HCT116 (cell line): ENCODE measurements around the gene ADIRF. TPM values are rescaled to one million over a fixed set of nuclear protein-coding genes. Genes with fewer than 3 reads are reported as not detected.

ENCODE experiments used
- ATAC-seq: fragments of 200-7000 bp; cut with Tn5 transposase; 2 replicates; pipeline ENCODE4 v1.9.1; 2020; ENCODE audit warnings: mild to moderate bottlenecking, moderate library complexity
- BruUV-seq: library from RNA; stranded (reverse); fragments of 400-500 nt; replicated peaks from 2 replicates; lab custom pipeline; 2021; lab: Mats Ljungman, UMichigan
- CTCF ChIA-PET: fragments of 300-600 bp; sonication (Branson Sonifier 250); formaldehyde crosslinking; loops from one replicate; lab custom pipeline; 2021; ENCODE audit warnings: antibody characterized with exemption; lab: Charles Lee
- POLR2A ChIA-PET: fragments of 300-600, 350-600 bp; sonication (Branson Sonifier 250); formaldehyde crosslinking; loops from one replicate; lab custom pipeline; 2021; ENCODE audit warnings: antibody characterized with exemption; lab: Charles Lee
- RAD21 ChIA-PET, 2 experiments: fragments of 300-600 bp; sonication (Branson Sonifier 250); formaldehyde crosslinking; loops; one replicate each; lab custom pipeline; 2023; ENCODE audit warnings: low total read pairs in 2 of 2; ENCODE audit not compliant: uncharacterized antibody in 2 of 2, unreplicated experiment in 2 of 2, low non-redundant PET in 1 of 2; lab: Charles Lee
- DNase-seq: peaks from one replicate; pipeline ENCODE4 v3.0.0-alpha.2; 2010; ENCODE audit warnings: low read depth, low spot score
- H2AFZ ChIP-seq: fragments of 200-600 bp; shearing (Covaris generic), sonication (generic); 2 replicates; pipeline ENCODE4 v1.6.1; 2017; ENCODE audit warnings: low read depth, mixed run types, mixed read lengths, antibody characterized with exemption, low read length; ENCODE audit not compliant: poor library complexity, severe bottlenecking
- H3K27ac ChIP-seq: 2 replicates; pipeline ENCODE4 v1.5.1; 2012; ENCODE audit warnings: low read depth, low read length
- H3K27me3 ChIP-seq: fragments of 200-600 bp; sonication (generic); 2 replicates; pipeline ENCODE4 v1.6.1; 2016; ENCODE audit warnings: mixed run types, low read length, mixed read lengths; ENCODE audit not compliant: insufficient read depth
- H3K36me3 ChIP-seq, 2 experiments: fragments of 200-500 bp in 1 of 2; fragments of 200-600 bp in 1 of 2; sonication (Bioruptor generic) in 1 of 2; sonication (generic) in 1 of 2; 2 replicates each; pipeline versions ENCODE4 v1.5.1 to v1.6.1; 2014 to 2016; ENCODE audit warnings: low read length in 2 of 2, inconsistent platforms in 1 of 2, mixed read lengths in 1 of 2, mixed run types in 1 of 2; ENCODE audit not compliant: insufficient read depth in 2 of 2, control insufficient read depth in 1 of 2
- H3K4me1 ChIP-seq, 2 experiments: fragments of 200-600 bp in 1 of 2; sonication (generic) in 1 of 2; 2 replicates each; pipeline versions ENCODE4 v1.5.1 to v1.6.1; 2012 to 2017; ENCODE audit warnings: low read length in 2 of 2, inconsistent platforms in 1 of 2, mild to moderate bottlenecking in 1 of 2, mixed read lengths in 1 of 2, mixed run types in 1 of 2, moderate library complexity in 1 of 2; ENCODE audit not compliant: insufficient read depth in 2 of 2, control insufficient read depth in 1 of 2
- H3K4me2 ChIP-seq: fragments of 200-600 bp; sonication (generic); 2 replicates; pipeline ENCODE4 v1.6.1; 2017; ENCODE audit warnings: mixed run types, low read length, mixed read lengths
- H3K4me3 ChIP-seq, 2 experiments: fragments of 200-600 bp in 1 of 2; sonication (generic) in 1 of 2; replicated peaks in 1 of 2; 2 replicates each; pipeline ENCODE4 v1.5.1; 2011 to 2016; ENCODE audit warnings: low read length in 2 of 2, control low read depth in 1 of 2, low read depth in 1 of 2, mild to moderate bottlenecking in 1 of 2, mixed read lengths in 1 of 2, mixed run types in 1 of 2
- H3K79me2 ChIP-seq: fragments of 200-600 bp; sonication (generic); 2 replicates; pipeline ENCODE4 v1.6.1; 2017; ENCODE audit warnings: mild to moderate bottlenecking, mixed run types, low read length, moderate library complexity, mixed read lengths; ENCODE audit not compliant: insufficient read depth
- H3K9ac ChIP-seq: fragments of 200-600 bp; sonication (generic); 2 replicates; pipeline ENCODE4 v1.6.1; 2016; ENCODE audit warnings: low read length, mixed read lengths
- H3K9me2 ChIP-seq: fragments of 200-600 bp; sonication (generic), shearing (Covaris generic); 2 replicates; pipeline ENCODE4 v1.6.1; 2017; ENCODE audit warnings: mixed run types, mild to moderate bottlenecking, moderate library complexity; ENCODE audit not compliant: insufficient read depth
- H3K9me3 ChIP-seq, 2 experiments: fragments of 200-500 bp in 1 of 2; fragments of 200-600 bp in 1 of 2; sonication (Bioruptor generic) in 1 of 2; sonication (generic) in 1 of 2; 2 replicates each; pipeline ENCODE4 v1.6.1; 2014 to 2017; ENCODE audit warnings: low read length in 2 of 2, mixed read lengths in 2 of 2, inconsistent platforms in 1 of 2, low read depth in 1 of 2, mild to moderate bottlenecking in 1 of 2, mixed run types in 1 of 2, moderate library complexity in 1 of 2; ENCODE audit not compliant: control insufficient read depth in 1 of 2, insufficient read depth in 1 of 2
- H4K20me1 ChIP-seq: fragments of 200-600 bp; sonication (generic), shearing (Covaris generic); 2 replicates; pipeline ENCODE4 v1.6.1; 2017; ENCODE audit warnings: mixed run types, mild to moderate bottlenecking, moderate library complexity; ENCODE audit not compliant: insufficient read depth
- CBX3 ChIP-seq: IDR thresholded peaks from 2 replicates; pipeline ENCODE4 v1.6.1; 2012; ENCODE audit warnings: low read depth
- ELF1 ChIP-seq: IDR thresholded peaks from 2 replicates; pipeline ENCODE4 v1.6.1; 2012; ENCODE audit warnings: low read depth, borderline replicate concordance
- EZH2 ChIP-seq: fragments of 200-600 bp; sonication (generic); IDR thresholded peaks from 2 replicates; pipeline ENCODE4 v1.6.1; 2017; ENCODE audit warnings: antibody characterized with exemption, mixed run types
- JUND ChIP-seq: IDR thresholded peaks from 2 replicates; pipeline ENCODE4 v1.6.1; 2012
- POLR2A ChIP-seq: IDR thresholded peaks from 2 replicates; pipeline ENCODE4 v1.7.0; 2011; ENCODE audit warnings: borderline replicate concordance; ENCODE audit not compliant: insufficient read depth, insufficient read length; ENCODE audit errors: extremely low read depth
- POLR2AphosphoS5 ChIP-seq: IDR thresholded peaks from 2 replicates; pipeline ENCODE4 v1.6.1; 2011; ENCODE audit warnings: mild to moderate bottlenecking, low read depth, low read length, moderate library complexity
- RAD21 ChIP-seq: IDR thresholded peaks from 2 replicates; pipeline ENCODE4 v1.6.1; 2012; ENCODE audit warnings: low read depth, mild to moderate bottlenecking
- REST ChIP-seq: IDR thresholded peaks from 2 replicates; pipeline ENCODE4 v1.6.1; 2012; ENCODE audit warnings: low read depth
- TCF7L2 ChIP-seq: IDR thresholded peaks from 2 replicates; pipeline ENCODE4 v1.7.0; 2011; ENCODE audit warnings: borderline replicate concordance, inconsistent platforms; ENCODE audit not compliant: insufficient read depth, insufficient read length; ENCODE audit errors: extremely low read depth
- YY1 ChIP-seq: IDR thresholded peaks from 2 replicates; pipeline ENCODE4 v1.6.1; 2011; ENCODE audit warnings: low read length, low read depth, moderate library complexity, mild to moderate bottlenecking; ENCODE audit not compliant: insufficient replicate concordance; ENCODE audit errors: extremely low read depth
- ZFX ChIP-seq: fragments of 450-650 bp; IDR thresholded peaks from 2 replicates; pipeline ENCODE4 v1.6.1; 2017
- intact Hi-C: fragments of 100-400 bp; cut with micrococcal nuclease; formaldehyde crosslinking; loops from 2 replicates; pipeline ENCODE4 v1.10.0; 2022
- total RNA-seq: library from RNA; stranded (reverse); gene quantifications from one replicate; pipeline ENCODE4 v1.2.1, GENCODE V29; 2021; ENCODE audit not compliant: unreplicated experiment
- TF ChIP-seq, protein P1 (sequence below): IDR thresholded peaks from 2 replicates; pipeline ENCODE4 v1.6.1; 2011; ENCODE audit warnings: mild to moderate bottlenecking, low read length, moderate library complexity; ENCODE audit not compliant: insufficient replicate concordance; ENCODE audit errors: extremely low read depth

Gene ADIRF
- total RNA-seq, 1 experiment from 2014 or later = 448 TPM

- peak overlapping the region; percentile 98 for H3K9ac ChIP-seq
- BruUV-seq = no TSS peak
- TF ChIP-seq, protein P1, sequence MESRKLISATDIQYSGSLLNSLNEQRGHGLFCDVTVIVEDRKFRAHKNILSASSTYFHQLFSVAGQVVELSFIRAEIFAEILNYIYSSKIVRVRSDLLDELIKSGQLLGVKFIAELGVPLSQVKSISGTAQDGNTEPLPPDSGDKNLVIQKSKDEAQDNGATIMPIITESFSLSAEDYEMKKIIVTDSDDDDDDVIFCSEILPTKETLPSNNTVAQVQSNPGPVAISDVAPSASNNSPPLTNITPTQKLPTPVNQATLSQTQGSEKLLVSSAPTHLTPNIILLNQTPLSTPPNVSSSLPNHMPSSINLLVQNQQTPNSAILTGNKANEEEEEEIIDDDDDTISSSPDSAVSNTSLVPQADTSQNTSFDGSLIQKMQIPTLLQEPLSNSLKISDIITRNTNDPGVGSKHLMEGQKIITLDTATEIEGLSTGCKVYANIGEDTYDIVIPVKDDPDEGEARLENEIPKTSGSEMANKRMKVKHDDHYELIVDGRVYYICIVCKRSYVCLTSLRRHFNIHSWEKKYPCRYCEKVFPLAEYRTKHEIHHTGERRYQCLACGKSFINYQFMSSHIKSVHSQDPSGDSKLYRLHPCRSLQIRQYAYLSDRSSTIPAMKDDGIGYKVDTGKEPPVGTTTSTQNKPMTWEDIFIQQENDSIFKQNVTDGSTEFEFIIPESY = peak; percentile 57
- TF ChIP-seq TCF7L2 = no peak
- H3K36me3 ChIP-seq = 0 out of 4 replicates have a peak, but pooled peaks cover 0 to under 1% of the 10 kb centered on the region in 2 experiments
- H3K27ac ChIP-seq = peak overlapping the region; percentile 95
- intact Hi-C loops = loop anchor here (2.0 kb wide), 1 partner anchor 124 kb away; the partner anchor contains the start of genes GLUD1 and SHLD2
- peaks cover 35% of the 10 kb centered on the region for H3K79me2 ChIP-seq
- ATAC-seq (peak; percentile 15), DNase-seq (no peak)
- peaks cover 56 to 83% of the 10 kb centered on the region in 2 experiments for H3K4me1 ChIP-seq
- no peaks in the 10 kb centered on the region for H4K20me1 ChIP-seq
- ChIA-PET CTCF (interaction anchor here (0.5 to 4.3 kb wide), 3 partner anchors 8 to 32 kb away, joined by 3 to 36 read pairs (median 5); partner anchors contain the start of gene SNCG), POLR2A (interaction anchor here (0.7 to 5.8 kb wide), 7 partner anchors 8 to 126 kb away, joined by 3 to 58 read pairs (median 4); partner anchors contain the start of genes GLUD1, MMRN2, SHLD2 and SNCG), RAD21 (interaction anchor here in 1 of 2 experiments (0.6 to 1.0 kb wide), 2 partner anchors 10 to 125 kb away, joined by 3 read pairs; partner anchors contain the start of gene SHLD2)
- H3K4me3 ChIP-seq = peak overlapping the region; percentile 70 to 79
- H3K4me2 ChIP-seq = peak overlapping the region; percentile 90
- no peaks in the 10 kb centered on the region for H3K9me2 ChIP-seq
- no peaks in the 10 kb centered on the region for H3K9me3 ChIP-seq
- H3K27me3 ChIP-seq = no peaks in the 10 kb centered on the region
- no peak overlapping the region for H2AFZ ChIP-seq
These were observed 2.6 kb downstream of the ADIRF start for GRCh38 chr10:86970982-86971231.

DNA sequence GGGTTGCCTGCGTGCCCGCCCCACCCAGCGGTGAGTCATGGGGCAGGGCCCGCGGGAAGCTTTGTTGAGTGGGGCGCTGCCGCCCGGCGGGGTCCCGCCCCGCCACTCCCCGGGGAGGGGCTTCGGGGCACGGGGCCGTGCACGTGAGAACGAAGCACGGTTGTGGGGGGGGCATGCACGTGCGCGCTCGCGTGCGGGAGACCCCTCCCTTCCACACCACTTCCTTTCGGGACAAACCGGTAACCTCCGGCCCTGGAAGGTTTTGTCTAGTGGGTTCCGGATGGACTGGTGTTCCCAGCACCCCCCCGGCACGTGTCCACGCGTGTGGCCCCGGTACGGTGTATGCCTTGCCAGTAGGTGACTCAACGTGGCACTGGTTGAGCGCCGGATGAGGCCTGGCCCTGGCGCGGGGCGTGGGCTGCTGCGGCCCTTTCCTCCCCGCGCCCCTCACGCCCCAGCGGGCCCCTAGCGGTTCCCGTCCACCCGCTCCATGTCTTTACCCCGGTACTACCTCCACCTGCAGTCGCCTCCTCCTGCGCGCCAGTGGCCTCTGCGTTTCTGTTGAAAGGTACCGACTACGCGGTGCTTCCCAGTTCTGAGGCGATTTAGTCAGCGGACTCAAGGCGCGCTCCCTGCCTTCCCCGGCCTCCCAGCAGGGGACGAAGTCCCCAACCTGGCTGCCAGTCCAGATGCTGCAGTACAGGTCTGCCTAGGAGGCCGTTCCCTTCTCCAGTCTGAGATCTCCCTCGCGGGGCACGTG, 3.1 kb downstream of the ADIRF start:
- CTCF ChIA-PET = interaction anchor here (0.5 to 4.3 kb wide), 3 partner anchors 9 to 32 kb away, joined by 3 to 36 read pairs (median 5); partner anchors contain the start of gene SNCG
- Histone ChIP-seq H3K9me3 (no peaks in the 10 kb centered on the region), H3K27me3 (no peaks in the 10 kb centered on the region), H3K9ac (peak overlapping the region; percentile 98), H3K4me2 (peak overlapping the region; percentile 90), H2AFZ (no peak overlapping the region), H3K79me2 (peaks cover 35% of the 10 kb centered on the region), H3K4me3 (peak overlapping the region; percentile 70 to 79), H3K4me1 (peaks cover 51 to 83% of the 10 kb centered on the region in 2 experiments), H3K36me3 (no peaks in the 10 kb centered on the region), H3K27ac (peak overlapping the region; percentile 95), H4K20me1 (no peaks in the 10 kb centered on the region), H3K9me2 (no peaks in the 10 kb centered on the region)
- DNase-seq (peak; percentile 88), ATAC-seq (peak; percentile 49)
- RAD21 ChIA-PET = interaction anchor here in 1 of 2 experiments (0.6 kb wide), 1 partner anchor 124 kb away, joined by 3 read pairs; the partner anchor contains the start of gene SHLD2
- POLR2A ChIA-PET = interaction anchor here (0.7 to 5.8 kb wide), 6 partner anchors 8 to 125 kb away, joined by 3 to 58 read pairs (median 4); partner anchors contain the start of genes GLUD1, MMRN2, SHLD2 and SNCG
- no TSS peak for BruUV-seq
- intact Hi-C loops = loop anchor here (2.0 kb wide), 1 partner anchor 123 kb away; the partner anchor contains the start of genes GLUD1 and SHLD2
- peak; percentile 31 for TF ChIP-seq YY1
- TF ChIP-seq EZH2 = no peak
- TF ChIP-seq REST = no peak
- TF ChIP-seq TCF7L2 = peak; percentile 96
- peak; percentile 32 for TF ChIP-seq POLR2A
- TF ChIP-seq ELF1 = no peak
- peak; percentile 81 for TF ChIP-seq ZFX
- TF ChIP-seq CBX3 = no peak
- TF ChIP-seq POLR2AphosphoS5 = peak; percentile 86
- no peak for TF ChIP-seq JUND
- TF ChIP-seq RAD21 = no peak
